ENCODE measurements around the gene KCNQ1.

DNA sequence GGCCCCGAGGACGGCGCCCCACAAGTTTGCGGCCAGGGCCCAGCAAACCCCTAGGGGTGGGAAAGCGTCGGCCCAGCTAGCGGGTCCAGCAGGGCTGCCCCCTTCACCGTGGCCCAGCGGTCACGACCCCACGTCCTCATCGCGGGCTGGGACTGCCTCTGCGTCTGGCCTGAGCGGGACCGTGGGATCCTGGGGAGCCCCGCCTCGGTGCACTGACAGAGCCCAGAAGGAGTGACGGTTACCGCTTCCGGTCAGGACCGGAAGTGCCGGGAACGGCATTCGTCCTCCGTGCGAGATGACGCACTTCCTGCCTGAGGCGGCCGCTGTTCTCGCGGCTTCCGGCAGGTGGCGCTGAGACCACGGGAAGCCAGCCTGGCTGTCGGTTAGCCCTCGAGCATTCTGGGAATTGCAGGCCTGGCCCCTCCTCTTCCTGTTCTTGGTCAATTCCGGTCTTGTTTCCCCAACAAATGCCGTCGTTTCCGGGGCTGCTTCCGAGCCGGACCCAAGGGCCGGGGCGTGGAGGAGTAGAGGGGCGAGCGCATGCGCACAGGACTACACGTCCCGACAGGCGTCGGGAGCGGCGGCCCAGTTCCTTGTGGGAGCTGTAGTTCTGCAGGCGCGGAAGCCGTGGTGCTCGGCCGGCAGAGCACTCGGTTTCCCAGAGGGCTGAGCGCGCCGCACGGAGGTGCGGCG is 44.6 kb upstream of the KCNQ1 start, which contains the start of gene TSSC4:
- TF ChIP-seq, protein P1, sequence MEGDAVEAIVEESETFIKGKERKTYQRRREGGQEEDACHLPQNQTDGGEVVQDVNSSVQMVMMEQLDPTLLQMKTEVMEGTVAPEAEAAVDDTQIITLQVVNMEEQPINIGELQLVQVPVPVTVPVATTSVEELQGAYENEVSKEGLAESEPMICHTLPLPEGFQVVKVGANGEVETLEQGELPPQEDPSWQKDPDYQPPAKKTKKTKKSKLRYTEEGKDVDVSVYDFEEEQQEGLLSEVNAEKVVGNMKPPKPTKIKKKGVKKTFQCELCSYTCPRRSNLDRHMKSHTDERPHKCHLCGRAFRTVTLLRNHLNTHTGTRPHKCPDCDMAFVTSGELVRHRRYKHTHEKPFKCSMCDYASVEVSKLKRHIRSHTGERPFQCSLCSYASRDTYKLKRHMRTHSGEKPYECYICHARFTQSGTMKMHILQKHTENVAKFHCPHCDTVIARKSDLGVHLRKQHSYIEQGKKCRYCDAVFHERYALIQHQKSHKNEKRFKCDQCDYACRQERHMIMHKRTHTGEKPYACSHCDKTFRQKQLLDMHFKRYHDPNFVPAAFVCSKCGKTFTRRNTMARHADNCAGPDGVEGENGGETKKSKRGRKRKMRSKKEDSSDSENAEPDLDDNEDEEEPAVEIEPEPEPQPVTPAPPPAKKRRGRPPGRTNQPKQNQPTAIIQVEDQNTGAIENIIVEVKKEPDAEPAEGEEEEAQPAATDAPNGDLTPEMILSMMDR (optimal IDR thresholded peaks at IDR 0.05 in 1 of 3, IDR thresholded peaks at IDR 0.05 in 1 of 3, conservative IDR thresholded peaks at IDR 0.05 in 1 of 3; ENCODE audit: extremely low read depth in 1 of 3, insufficient read depth in 2 of 3, low read length in 3 of 3): peak; percentile 98 to 99 (median 99)
- no peak for TF ChIP-seq EZH2 (IDR thresholded peaks at IDR 0.05; ENCODE audit: low read length)

Measured in keratinocyte (primary cell).